H1 (cell line): Measurements from ENCODE around the gene AMBN.

Experiments used
- CEBPB ChIP-seq: IDR thresholded peaks from 2 replicates; pipeline ENCODE4 v1.6.1; 2012; ENCODE audit warnings: low read depth, low read length
- EP300 ChIP-seq, 2 experiments: IDR thresholded peaks; 1 replicate in 1 of 2; 2 replicates in 1 of 2; pipeline ENCODE4 v1.6.1; 2011 to 2012; ENCODE audit warnings: low read depth in 2 of 2, low read length in 2 of 2, mild to moderate bottlenecking in 2 of 2, borderline replicate concordance in 1 of 2, inconsistent platforms in 1 of 2, moderate library complexity in 1 of 2
- HDAC6 ChIP-seq: IDR thresholded peaks from one replicate; pipeline ENCODE4 v1.7.1; 2012; ENCODE audit warnings: low read depth, mild to moderate bottlenecking, inconsistent platforms, low read length, moderate library complexity
- JUND ChIP-seq: IDR thresholded peaks from 2 replicates; pipeline ENCODE4 v1.6.1; 2011; ENCODE audit warnings: mild to moderate bottlenecking, improper control_type of control experiment, low read length
- NRF1 ChIP-seq: IDR thresholded peaks from 2 replicates; pipeline ENCODE4 v1.6.1; 2011; ENCODE audit warnings: mild to moderate bottlenecking, low read depth, low read length, improper control_type of control experiment
- POLR2AphosphoS5 ChIP-seq: IDR thresholded peaks from 2 replicates; pipeline ENCODE4 v1.6.1; 2011; ENCODE audit warnings: low read depth, low read length
- TF ChIP-seq, protein P1 (sequence below): IDR thresholded peaks from 2 replicates; pipeline ENCODE4 v1.6.1; 2012; ENCODE audit warnings: inconsistent platforms
- TF ChIP-seq, protein P2 (sequence below), 3 experiments: IDR thresholded peaks; 1 replicate in 2 of 3; 2 replicates in 1 of 3; pipeline versions ENCODE4 v1.5.1 to v1.6.1; 2011; ENCODE audit warnings: low read length in 3 of 3, mild to moderate bottlenecking in 3 of 3, inconsistent platforms in 2 of 3, low read depth in 1 of 3, moderate library complexity in 1 of 3; ENCODE audit not compliant: insufficient read depth in 1 of 3; ENCODE audit errors: control extremely low read depth in 1 of 3
- TF ChIP-seq, protein P3 (sequence below): IDR thresholded peaks from 2 replicates; pipeline ENCODE4 v1.6.1; 2011; ENCODE audit warnings: low read length, improper control_type of control experiment

DNA sequence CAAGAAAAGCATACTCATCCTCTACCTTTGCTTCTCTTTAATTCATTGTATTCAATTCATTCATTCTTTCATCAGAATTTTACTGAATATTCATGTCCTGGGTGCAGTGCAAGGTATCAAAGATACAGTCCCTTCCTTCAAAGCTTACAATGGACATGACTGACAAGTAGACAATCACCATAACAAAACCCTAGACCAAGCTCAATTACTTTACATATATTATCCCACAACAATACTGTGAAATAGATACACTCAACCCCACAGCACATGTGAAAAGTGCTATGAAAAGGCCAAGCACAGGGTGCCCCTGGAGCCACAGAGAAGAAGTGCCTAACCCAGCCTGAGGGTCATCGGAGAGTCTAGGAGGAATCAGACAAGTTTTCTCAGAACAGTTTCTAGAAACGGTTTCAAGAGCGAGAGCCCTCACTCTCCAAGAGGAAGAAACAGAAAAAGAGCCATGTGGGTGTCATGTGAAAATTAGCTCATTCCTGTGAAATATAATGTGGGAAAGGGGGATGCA, 15.3 kb downstream of the AMBN start:
- no peak for TF ChIP-seq POLR2AphosphoS5
- TF ChIP-seq, protein P1, sequence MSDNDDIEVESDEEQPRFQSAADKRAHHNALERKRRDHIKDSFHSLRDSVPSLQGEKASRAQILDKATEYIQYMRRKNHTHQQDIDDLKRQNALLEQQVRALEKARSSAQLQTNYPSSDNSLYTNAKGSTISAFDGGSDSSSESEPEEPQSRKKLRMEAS: no peak
- TF ChIP-seq, protein P2, sequence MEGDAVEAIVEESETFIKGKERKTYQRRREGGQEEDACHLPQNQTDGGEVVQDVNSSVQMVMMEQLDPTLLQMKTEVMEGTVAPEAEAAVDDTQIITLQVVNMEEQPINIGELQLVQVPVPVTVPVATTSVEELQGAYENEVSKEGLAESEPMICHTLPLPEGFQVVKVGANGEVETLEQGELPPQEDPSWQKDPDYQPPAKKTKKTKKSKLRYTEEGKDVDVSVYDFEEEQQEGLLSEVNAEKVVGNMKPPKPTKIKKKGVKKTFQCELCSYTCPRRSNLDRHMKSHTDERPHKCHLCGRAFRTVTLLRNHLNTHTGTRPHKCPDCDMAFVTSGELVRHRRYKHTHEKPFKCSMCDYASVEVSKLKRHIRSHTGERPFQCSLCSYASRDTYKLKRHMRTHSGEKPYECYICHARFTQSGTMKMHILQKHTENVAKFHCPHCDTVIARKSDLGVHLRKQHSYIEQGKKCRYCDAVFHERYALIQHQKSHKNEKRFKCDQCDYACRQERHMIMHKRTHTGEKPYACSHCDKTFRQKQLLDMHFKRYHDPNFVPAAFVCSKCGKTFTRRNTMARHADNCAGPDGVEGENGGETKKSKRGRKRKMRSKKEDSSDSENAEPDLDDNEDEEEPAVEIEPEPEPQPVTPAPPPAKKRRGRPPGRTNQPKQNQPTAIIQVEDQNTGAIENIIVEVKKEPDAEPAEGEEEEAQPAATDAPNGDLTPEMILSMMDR (IDR thresholded peaks at IDR 0.05; ENCODE audit: control extremely low read depth in 1 of 3, insufficient read depth in 1 of 3, low read depth in 1 of 3, low read length in 3 of 3): no peak
- TF ChIP-seq HDAC6: no peak
- TF ChIP-seq, protein P3, sequence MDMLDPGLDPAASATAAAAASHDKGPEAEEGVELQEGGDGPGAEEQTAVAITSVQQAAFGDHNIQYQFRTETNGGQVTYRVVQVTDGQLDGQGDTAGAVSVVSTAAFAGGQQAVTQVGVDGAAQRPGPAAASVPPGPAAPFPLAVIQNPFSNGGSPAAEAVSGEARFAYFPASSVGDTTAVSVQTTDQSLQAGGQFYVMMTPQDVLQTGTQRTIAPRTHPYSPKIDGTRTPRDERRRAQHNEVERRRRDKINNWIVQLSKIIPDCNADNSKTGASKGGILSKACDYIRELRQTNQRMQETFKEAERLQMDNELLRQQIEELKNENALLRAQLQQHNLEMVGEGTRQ: no peak
- no peak for TF ChIP-seq CEBPB
- no peak for TF ChIP-seq NRF1
- TF ChIP-seq EP300 (IDR thresholded peaks at IDR 0.05; ENCODE audit: borderline replicate concordance in 1 of 2, low read depth in 2 of 2, low read length in 2 of 2): no peak
- TF ChIP-seq JUND: no peak
